ENCODE data around the gene ZNF385B. TPM values are rescaled to one million over a fixed set of nuclear protein-coding genes. Genes with fewer than 3 reads are reported as not detected.

The ZNF385B gene
- total and polyA plus RNA-seq, 9 of the 15 experiments (the other 6 are each of a cell fraction or from before 2014, with no cell fraction given): 0.50 TPM; not detected in 8

- TF ChIP-seq, protein P1, sequence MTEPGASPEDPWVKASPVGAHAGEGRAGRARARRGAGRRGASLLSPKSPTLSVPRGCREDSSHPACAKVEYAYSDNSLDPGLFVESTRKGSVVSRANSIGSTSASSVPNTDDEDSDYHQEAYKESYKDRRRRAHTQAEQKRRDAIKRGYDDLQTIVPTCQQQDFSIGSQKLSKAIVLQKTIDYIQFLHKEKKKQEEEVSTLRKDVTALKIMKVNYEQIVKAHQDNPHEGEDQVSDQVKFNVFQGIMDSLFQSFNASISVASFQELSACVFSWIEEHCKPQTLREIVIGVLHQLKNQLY (CRISPR knock-in tag; conservative IDR thresholded peaks at IDR 0.05): no peak
- TF ChIP-seq ZKSCAN8 (CRISPR knock-in tag; IDR thresholded peaks at IDR 0.05) (no peak), ZNF239 (CRISPR knock-in tag; IDR thresholded peaks at IDR 0.05) (no peak), ZC3H4 (CRISPR knock-in tag; IDR thresholded peaks at IDR 0.05; ENCODE audit: borderline replicate concordance) (no peak)
Measured at GRCh38 chr2:179569831-179570233, 291.6 kb downstream of the ZNF385B start (continued).

DNA sequence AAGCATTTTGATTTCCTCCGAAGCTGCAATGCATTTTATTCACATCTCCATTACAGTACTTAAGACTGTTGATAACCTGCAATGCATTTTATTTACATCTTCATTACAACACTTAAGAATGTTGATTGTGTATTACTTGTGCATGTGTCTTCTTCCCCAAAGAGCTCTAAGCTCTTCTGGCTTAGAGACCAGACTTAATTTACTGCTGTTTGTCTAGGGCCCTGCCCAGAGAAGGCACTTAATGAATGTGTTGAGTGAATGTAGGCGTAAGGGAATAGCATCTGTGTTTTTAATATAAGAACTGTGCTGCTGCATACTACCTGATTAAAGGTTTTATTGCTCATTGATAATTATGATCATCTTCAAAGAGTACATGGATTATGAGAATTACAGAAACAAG lies 295.6 kb downstream of the ZNF385B start:
- TF ChIP-seq ZNF121 (CRISPR knock-in tag; conservative IDR thresholded peaks at IDR 0.05): no peak
- TF ChIP-seq ZNF384 (IDR thresholded peaks at IDR 0.05; ENCODE audit: low read depth, low read length): no peak
- no peaks in the 10 kb centered on the region for H3K4me1 ChIP-seq (replicated peaks in 1 of 2; ENCODE audit: control insufficient read depth in 2 of 2, insufficient read depth in 2 of 2, low read length in 2 of 2)
- H3K27me3 ChIP-seq (ENCODE audit: control insufficient read depth in 2 of 2, insufficient read depth in 2 of 2, low read length in 2 of 2): no peaks in the 10 kb centered on the region
- ATAC-seq (no peak), FAIRE-seq (no peak), DNase-seq (ENCODE audit: extremely low read depth in 1 of 4, low spot score in 3 of 4) (no peak)
- H4K20me1 ChIP-seq (replicated peaks; ENCODE audit: control insufficient read depth, insufficient read depth, low read length): no peaks in the 10 kb centered on the region
- H3K9me1 ChIP-seq (ENCODE audit: control insufficient read depth, insufficient read depth, low read length): no peaks in the 10 kb centered on the region
- in situ Hi-C loops (cut with MboI): no loop called here
- POLR2A ChIA-PET: interaction anchor here (0.7 kb wide), 1 partner anchor 1459 kb away, joined by 3 read pairs; no protein-coding TSS in a partner anchor
- no TSS peak for BruUV-seq (replicated peaks)
- H3K9ac ChIP-seq (ENCODE audit: insufficient read depth in 1 of 2, low read depth in 2 of 2, low read length in 2 of 2): no peak overlapping the region
- no peak overlapping the region for H3K4me3 ChIP-seq
- CTCF ChIA-PET (ENCODE audit: low intra/inter-chr PET ratio): no interaction called here
- H2AFZ ChIP-seq (ENCODE audit: low read depth, low read length): no peak overlapping the region
- intact Hi-C loops (cut with micrococcal nuclease): no loop called here
- no peak overlapping the region for H3K4me2 ChIP-seq (ENCODE audit: insufficient read depth, low read length)
- 0% methylated on average over 2 of the region's 2 CpGs for WGBS (ENCODE audit: insufficient coverage, low coverage, missing lambda C conversion rate)
- no peaks in the 10 kb centered on the region for H3K79me2 ChIP-seq (ENCODE audit: control insufficient read depth, insufficient read depth, low read length)
- no peak overlapping the region for H3K27ac ChIP-seq (ENCODE audit: extremely low read depth, low read depth, low read length)
- H3K9me3 ChIP-seq (replicated peaks; ENCODE audit: control insufficient read depth, insufficient read depth, low read depth, low read length): no peaks in the 10 kb centered on the region
- H3K36me3 ChIP-seq (ENCODE audit: control insufficient read depth, insufficient read depth, low read length): no peaks in the 10 kb centered on the region
